Activated CD4-positive, alpha-beta T cell treated with anti-CD3 and anti-CD28 coated beads for 4 hours (primary cell): ENCODE results near the gene CFTR.

Experiments
- DNase-seq, 2 donors: peaks; one replicate each; pipeline ENCODE4 v3.0.0-alpha.2; 2020

Gene CFTR

DNA sequence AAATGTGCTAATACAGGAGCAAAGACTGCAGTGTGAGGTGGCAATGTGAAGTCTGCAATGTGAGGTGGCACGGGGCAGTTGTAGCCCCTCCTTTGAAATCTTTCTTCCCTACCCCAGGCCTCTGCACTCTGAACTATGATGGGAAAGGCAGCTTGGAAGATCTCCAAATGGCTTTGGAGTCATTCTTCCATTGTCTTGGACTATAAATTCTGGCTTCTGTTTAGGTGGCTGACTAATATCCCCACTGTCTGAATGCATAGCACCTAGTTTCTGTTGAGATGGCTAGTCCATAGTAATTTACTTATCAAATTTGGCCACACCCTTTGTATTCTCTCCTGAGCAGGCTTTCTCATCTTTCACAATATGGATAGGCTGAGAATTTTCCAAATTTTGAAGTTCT is 175.0 kb downstream of the CFTR start:
- DNase-seq: no peak

DNA sequence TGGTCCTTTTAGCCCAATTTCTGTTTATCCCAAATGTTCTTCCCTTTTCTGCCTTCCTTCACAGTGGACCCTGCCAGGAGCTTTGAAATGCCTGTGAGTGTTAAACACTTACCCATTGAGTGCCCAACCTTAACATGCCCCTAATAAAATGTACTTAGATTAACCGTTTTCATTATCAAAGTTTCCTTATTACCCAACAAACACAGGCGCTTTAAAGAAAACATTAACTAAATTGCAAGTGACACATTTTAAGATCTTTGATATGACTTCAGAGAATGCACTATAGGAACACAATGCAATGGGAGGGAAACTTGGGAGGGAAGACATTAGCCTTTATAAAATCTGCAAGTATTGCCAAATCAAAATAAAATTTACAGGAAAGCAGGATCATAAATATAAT is 177.0 kb downstream of the CFTR start:
- no peak for DNase-seq

DNA sequence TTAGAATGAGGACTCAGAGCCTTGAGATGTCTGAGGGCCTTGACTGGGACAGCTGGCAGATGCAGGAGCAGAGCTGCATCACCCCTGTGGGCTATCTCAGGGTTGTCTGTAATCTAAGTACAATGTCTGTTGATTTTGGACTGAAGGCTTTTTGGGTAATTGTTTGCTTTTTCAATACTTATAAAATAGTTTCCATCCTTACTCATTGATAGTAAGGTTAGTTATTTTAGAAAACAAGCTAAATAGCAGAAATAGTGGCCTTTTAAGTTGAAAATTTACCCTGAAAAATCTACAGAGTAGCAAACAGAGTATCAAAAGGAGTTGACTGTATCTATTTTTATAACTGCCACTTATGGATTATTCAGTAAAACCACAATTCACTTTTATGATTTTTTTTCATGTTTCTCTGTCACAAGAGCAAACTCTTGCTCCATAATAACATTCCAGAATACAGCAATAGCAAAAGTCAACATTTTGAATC is 179.7 kb downstream of the CFTR start:
- DNase-seq: no peak

DNA sequence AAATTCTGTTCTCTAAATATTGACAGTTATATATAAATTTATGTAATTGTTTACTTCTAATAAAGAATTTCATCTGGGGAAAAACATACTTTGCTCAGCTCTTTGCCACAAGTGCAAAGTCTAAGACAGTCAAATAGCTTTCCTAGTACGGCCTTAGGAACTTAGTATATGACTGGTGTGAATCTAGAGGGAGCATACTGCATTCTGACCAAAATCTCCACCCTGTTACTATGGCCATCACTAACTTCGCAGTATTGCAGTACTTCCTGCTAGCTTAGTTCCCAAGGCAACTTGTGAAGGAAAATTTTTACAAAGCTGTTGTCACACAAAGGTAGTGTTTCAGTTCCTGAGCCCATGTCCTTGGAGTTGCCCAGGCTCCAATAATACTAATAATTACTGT is 181.5 kb downstream of the CFTR start:
- DNase-seq: no peak

DNA sequence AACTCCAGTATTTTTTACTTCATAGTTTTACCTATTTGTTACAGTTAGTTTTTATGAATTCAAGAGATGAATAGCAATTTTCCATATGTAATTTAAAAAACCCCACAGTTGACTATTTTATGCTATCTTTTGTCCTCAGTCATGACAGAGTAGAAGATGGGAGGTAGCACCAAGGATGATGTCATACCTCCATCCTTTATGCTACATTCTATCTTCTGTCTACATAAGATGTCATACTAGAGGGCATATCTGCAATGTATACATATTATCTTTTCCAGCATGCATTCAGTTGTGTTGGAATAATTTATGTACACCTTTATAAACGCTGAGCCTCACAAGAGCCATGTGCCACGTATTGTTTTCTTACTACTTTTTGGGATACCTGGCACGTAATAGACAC is 184.2 kb downstream of the CFTR start:
- no peak for DNase-seq

DNA sequence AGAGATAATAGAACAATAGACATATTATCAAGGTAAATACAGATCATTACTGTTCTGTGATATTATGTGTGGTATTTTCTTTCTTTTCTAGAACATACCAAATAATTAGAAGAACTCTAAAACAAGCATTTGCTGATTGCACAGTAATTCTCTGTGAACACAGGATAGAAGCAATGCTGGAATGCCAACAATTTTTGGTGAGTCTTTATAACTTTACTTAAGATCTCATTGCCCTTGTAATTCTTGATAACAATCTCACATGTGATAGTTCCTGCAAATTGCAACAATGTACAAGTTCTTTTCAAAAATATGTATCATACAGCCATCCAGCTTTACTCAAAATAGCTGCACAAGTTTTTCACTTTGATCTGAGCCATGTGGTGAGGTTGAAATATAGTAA is 185.5 kb downstream of the CFTR start:
- no peak for DNase-seq

DNA sequence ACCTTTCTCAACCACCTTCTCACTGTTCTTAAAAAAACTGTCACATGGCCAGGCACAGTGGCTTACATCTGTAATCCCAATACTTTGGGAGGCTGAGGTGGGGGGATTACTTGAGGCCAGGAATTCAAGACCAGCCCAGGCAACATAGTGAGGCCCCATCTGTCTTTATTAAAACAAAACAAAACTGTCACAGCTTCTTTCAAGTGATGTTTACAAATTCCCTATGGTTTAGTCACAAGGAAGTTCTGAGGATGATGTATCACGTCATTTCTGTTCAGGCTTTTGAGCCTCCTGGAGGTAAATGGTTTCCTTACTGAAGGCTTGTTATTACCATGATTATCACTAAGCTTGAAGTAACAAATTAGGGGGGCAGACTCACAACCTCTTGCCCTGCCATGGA is 186.2 kb downstream of the CFTR start:
- no peak for DNase-seq

DNA sequence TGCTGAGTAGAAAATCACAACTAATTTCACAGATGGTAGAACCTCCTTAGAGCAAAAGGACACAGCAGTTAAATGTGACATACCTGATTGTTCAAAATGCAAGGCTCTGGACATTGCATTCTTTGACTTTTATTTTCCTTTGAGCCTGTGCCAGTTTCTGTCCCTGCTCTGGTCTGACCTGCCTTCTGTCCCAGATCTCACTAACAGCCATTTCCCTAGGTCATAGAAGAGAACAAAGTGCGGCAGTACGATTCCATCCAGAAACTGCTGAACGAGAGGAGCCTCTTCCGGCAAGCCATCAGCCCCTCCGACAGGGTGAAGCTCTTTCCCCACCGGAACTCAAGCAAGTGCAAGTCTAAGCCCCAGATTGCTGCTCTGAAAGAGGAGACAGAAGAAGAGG is 186.9 kb downstream of the CFTR start:
- no peak for DNase-seq

DNA sequence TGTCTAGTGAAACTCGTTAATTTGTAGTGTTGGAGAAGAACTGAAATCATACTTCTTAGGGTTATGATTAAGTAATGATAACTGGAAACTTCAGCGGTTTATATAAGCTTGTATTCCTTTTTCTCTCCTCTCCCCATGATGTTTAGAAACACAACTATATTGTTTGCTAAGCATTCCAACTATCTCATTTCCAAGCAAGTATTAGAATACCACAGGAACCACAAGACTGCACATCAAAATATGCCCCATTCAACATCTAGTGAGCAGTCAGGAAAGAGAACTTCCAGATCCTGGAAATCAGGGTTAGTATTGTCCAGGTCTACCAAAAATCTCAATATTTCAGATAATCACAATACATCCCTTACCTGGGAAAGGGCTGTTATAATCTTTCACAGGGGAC is 187.6 kb downstream of the CFTR start:
- no peak for DNase-seq

DNA sequence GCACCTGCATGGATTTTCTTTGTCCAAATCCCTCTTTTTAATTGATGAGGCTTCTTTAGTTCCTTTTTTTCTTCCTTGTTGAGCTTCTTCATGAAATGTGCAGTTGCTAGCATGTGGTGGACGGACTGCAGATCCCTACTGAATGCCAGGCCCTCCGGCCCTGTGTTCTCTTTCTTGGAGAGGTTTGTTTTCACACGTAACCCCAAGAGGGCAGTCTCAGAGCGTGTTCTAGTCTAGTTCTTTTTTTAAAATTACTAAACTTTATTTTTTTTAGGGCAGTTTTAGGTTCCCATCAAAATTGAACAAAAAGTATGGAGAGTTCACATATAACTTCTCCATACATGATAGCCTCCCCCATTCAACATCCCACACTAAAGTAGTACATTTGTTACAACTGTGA is 190.0 kb downstream of the CFTR start:
- DNase-seq: no peak

DNA sequence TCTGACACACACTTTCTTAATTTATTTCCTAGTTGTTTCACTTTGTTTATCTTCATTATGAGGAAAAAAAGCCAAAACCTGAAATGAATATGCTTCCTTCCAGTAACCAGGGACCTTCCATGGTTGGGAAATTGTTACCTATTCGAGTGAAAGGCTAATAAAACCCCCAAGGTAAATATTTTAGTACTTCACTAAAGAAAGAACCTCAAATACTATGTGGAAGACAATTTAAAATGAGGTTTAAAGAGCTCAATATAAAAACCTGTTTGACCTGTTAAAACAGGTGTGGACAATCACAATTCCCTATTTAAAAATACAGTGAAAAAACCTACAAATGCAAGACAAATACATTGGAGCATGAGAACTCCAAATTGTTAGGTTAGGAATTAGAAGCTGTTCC is 192.6 kb downstream of the CFTR start:
- DNase-seq: no peak

DNA sequence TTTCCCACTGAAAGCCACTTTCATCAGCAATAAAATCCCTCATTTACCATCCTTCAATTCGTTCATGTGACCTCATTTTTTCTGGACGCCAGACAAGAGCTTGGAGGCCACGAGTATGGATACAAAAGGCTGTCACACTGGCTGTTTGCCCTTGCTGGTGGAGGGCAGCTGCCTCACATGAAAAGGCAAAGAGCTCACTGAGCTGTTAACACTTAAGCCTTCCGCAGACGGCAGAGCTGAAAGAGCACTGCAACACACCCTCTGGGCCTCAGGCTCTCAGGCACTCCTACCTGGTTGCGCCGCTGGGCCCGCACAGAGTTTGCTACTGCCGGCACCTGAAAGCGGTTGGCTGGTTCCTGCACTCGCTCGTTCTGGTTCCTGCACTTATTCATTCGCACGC is 193.5 kb downstream of the CFTR start:
- no peak for DNase-seq

DNA sequence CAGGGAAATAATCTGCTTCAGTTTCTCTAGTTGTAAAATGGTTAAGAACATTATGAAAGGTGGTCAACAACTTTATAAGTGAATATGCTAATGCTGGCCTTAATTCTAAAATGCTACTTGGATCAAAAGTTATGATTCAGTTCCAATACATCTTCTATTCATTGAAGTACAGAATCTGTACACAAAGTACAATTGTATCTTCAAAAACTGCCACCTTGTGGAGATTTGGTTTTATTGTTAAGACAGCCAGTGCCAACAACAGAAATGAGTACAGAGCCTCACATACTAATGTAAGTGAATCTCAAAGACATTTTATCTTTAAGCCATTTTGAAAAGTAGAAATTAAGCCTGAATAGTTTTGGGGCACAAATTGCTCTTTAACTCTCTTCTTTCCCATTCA is 194.0 kb downstream of the CFTR start:
- no peak for DNase-seq

DNA sequence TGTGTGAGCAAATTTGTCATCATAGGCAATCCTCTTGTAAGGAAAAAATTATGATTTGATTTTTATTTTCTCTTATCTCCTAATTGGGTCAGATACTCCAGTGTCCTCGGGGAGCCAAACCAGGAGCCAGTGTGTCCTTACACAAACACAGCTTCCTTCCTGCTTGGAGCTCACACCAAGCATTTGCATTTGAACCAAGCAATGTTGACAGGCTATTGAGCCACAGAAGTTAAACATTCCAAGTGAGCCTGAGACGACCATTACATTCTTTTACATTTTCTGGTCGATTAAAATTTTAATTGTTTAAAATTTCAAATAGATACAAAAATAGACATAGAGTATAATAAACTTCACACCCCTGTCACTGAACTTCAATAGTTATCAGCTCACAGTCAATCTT is 194.8 kb downstream of the CFTR start:
- DNase-seq: no peak

DNA sequence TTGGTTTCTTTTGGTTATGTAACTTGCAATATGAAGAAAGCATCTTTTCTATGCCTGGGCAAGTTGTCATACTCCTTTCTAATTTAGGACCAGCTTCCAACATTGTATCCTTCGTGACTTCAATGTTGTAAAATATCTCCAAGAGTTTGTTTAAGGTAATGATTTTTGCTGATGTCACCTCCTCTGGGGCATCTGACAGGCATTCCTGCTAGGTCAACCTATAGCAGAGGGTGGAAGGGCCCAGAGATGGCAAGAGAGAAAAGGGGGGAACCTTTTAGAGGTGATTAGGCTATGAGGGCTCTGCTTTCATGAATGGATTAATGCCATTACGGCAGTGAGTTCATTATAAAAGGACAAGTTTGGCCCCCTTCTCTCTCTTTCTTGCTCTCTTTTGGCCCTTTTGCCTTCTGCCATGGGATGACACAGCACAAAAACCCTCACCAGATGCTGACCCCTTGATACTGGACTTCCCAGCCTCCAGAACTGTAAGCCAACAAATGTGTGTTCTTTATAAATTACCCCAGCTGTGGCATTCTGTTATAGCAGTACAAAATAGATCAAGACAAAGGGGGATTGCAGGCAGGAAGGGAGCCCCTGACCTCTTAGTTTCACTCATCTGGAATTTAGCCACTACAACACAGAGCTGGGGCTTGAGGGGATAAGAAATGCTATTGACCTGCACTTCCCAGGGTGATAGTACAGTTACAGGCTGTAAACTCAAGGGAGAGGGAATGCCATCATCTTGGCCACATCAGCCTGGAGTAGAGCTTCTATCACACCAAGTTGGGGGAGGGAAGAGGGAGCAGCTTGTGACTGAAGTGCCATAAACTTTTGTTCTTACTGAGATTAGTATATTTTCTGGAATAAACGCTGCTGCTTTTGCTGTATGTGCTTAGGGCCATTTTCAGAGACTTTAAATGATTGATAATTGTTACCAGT is 195.9 kb downstream of the CFTR start:
- no peak for DNase-seq

DNA sequence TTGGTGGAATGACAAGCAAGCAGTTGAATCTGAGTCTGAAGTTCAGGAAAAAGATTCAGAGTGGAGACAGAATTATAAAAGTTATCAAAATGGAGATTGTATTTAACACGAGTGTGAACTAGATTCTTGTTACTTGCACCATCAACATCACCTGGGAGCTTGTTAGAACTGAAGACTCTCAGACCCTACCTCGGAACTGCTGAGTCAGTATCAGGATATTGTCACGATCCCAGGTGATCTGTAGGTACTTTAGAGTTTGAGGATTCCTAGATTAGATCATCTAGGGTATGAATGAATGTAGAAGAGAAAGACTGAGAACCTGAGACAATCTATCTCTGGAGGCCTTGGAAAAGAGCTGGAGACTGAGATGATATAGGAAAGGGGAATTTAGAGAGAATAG is 199.3 kb downstream of the CFTR start:
- no peak for DNase-seq

DNA sequence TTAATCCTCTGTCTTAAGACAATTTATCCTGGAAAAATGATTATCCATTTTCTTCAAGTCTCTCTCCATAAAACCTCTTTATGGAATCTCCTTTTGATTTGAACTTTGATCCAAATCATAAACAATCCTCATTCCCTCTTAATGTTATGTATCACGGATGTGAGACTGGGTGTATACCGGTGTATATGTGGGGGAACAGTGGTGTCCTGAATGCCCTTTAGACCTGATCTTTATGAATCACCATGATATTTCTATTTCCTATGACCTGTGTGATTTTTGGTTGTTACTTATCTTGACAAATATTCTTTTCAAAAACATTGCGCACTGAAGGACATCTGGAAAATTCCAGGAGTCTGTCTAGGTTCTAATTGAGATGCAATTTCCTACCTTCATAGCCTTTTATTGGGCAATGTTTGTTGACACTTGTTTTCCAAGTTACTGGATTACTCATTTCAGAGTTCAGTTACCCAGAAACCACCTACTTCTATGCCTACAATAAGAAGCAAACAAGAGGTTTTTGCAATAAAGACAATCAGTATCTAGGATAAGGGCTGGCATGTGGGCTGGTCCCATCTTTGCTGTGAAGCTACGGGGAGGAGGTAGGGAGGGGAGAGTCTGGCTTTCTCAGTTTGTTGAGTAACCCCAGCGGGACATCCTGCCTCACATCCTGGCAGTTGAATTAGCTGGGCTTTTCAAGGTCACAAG is 203.0 kb downstream of the CFTR start:
- DNase-seq: no peak

DNA sequence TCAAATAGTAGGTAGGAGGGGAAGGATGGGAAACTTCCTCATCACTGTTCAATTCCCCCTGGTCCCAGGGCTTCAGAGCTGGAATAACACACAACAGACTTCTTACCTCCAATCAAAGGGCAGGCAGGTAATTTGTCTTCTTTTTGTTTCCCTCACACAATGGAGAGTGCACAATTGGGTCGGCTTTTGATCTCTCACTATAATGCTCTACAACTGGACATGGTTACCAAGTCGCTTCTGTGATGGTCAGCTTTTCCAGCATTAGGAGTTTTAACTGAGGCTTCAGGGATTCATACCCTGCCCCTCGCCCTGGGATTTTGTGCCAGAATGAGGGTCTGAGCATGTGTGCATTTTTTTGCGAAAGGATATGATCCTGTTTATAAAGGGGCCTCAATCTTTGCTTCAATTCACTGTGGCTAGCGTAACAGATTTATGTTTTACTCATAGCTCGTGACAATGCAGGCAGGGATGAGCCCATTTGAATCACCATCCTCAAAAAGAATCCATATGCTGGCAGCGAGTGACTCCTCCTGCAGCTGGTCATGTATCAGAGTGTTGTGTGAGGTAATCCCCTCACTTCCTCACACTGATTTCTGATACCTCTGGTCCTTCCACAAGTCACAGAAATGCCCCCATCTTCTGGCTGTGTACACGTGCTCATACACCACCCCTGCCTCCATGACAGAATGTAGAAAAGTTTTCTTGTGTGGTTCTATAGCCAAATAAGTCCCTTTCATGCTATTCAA is 203.8 kb downstream of the CFTR start:
- no peak for DNase-seq

DNA sequence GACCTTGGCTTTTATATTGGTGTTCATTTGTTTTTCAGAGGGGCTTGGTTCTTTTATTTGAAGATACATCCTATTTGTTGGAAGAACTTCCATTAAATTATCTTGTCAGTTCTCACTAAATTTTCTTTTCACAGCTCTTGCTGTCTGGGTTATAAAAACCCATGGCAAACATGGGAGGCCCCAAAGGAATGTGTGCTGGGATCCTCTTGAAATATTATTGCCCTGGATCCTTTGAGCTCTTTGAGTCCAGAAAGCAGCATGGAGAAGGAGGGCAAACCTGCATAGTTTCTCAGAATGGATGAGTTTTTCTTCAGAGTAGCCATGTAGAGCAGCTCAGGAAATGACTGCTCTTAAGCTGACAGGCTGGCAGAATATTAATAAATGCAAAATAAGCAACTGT is 206.0 kb downstream of the CFTR start:
- DNase-seq: no peak

DNA sequence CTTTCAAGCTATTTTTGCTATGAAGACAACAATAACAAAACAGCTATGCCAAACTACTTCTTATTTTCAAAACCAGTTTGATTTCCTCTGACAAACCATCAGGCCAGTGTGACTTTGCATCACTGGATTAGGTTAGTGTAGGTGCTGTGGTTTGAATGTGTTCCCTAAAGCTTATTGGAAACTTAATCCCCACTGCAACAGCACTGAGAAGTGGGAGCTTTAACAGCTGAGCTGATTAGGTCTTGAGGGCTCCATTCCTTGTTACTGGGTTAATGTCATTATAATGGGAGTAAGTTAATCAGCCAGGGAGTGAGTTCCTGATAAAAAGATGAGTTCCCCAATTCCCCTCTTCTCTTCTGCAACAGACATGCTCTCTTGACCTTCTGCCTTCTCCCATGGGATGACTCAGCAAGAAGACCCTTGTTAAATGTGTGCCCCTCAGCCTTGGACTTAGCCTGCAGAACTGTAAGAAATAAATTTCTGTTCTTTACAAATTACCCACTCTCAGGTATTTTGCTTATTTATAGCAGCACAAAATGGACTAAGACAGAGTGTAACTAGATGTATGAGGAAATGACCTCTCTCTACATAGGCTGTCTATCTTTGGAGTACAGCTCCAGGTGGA is 206.6 kb downstream of the CFTR start:
- no peak for DNase-seq

DNA sequence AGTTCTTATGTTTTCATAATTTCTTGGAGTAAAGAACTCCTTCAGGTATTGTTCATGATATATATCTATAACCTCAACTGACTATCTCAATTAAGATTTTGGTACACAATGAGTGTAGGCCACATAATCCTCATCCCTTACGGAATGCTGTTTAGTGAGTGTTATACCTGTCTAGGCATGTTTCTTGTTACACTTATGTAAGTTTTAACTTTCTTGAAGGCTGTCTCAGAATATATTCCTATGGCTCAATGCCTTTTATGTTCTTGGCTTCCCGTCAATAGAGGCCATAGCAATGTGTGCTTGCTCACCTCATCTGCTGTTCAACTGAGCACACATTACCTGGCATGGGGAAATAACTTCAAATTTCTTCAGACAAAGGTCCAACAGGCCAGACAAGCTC is 208.3 kb downstream of the CFTR start:
- DNase-seq: no peak

DNA sequence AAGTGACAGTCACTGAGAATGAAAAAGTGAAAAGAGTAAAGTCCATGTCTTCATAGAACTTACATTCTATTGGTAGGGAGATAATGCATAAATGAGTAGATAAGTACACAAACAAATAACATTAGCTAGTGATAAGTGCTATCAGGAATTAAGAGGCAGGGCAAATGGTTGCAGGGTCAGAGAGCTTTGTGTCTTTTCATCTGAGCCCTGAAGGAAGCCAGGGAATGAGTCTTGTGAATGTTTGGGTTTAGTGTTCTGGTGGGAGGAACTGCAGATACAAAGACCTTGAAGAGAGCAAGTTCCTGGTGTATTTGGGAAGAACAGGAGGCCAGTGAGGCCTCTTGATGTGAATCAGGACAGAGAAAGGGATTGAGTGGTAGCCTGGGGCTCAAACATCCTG is 209.6 kb downstream of the CFTR start:
- DNase-seq: no peak

DNA sequence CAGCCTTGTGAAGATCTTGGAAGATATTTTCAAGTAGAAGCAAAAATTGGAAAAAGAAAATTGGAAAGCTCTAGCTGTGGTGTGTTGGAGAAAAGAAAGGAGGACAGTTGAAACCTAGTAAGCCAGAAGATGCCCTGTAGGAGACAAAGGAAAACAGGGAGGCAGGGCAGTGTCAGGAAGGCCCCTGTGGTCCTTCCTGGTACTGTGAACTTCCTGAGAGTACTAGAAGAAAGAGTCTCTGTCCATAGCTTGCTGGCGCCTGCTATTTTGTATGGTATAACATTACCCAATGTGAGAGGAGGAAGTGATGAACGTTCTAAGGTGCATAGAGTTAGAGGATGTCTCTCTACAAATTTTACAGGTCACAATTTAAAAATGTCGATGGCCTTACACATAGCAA is 210.3 kb downstream of the CFTR start:
- DNase-seq: no peak
